SIG-M5 treated with dmso at 0.1 percent for 504 hours (cell line): Measurements from ENCODE around the gene CBFA2T2.
"Not testable (repeated sequence)": the region's sequence is repeated elsewhere in the genome, so short reads cannot be mapped to it uniquely, and the experiment has no call there.

Experiments
- DNase-seq: peaks from one replicate; lab custom pipeline; 2025; ENCODE audit not compliant: unreplicated experiment; lab: John Stamatoyannopoulos, UW

The CBFA2T2 gene

GRCh38 chr20:33501000-33501399, 11.1 kb downstream of the CBFA2T2 start:
- DNase-seq, result no peak

GRCh38 chr20:33503564-33503963, 13.7 kb downstream of the CBFA2T2 start:
- DNase-seq, result no peak

GRCh38 chr20:33506576-33506975, 16.7 kb downstream of the CBFA2T2 start:
- no peak for DNase-seq

- no peak for DNase-seq
Observed at GRCh38 chr20:33507461-33507860, 17.6 kb downstream of the CBFA2T2 start.

- not testable (repeated sequence) for DNase-seq
Observed at GRCh38 chr20:33508015-33508414, 18.1 kb downstream of the CBFA2T2 start.

- DNase-seq, result not testable (repeated sequence)
Observed at GRCh38 chr20:33509057-33509456, 19.2 kb downstream of the CBFA2T2 start.

- DNase-seq, result not testable (repeated sequence)
Observed at GRCh38 chr20:33511876-33512275, 22.0 kb downstream of the CBFA2T2 start.

- no peak for DNase-seq
Observed at GRCh38 chr20:33515569-33516216, 25.8 kb downstream of the CBFA2T2 start.

GRCh38 chr20:33516882-33517281, 27.0 kb downstream of the CBFA2T2 start:
- DNase-seq, result no peak

GRCh38 chr20:33518071-33518470, 28.2 kb downstream of the CBFA2T2 start:
- DNase-seq, result no peak

- no peak for DNase-seq
Observed at GRCh38 chr20:33521461-33521860, 31.6 kb downstream of the CBFA2T2 start.

- DNase-seq, result no peak
Observed at GRCh38 chr20:33522256-33522820, 32.4 kb downstream of the CBFA2T2 start.

GRCh38 chr20:33524261-33524660, 34.4 kb downstream of the CBFA2T2 start:
- no peak for DNase-seq

GRCh38 chr20:33526769-33527168, 36.9 kb downstream of the CBFA2T2 start:
- DNase-seq, result no peak

GRCh38 chr20:33531047-33531877, 41.4 kb downstream of the CBFA2T2 start:
- no peak for DNase-seq

- DNase-seq, result no peak
Observed at GRCh38 chr20:33531885-33532284, 42.0 kb downstream of the CBFA2T2 start.

GRCh38 chr20:33532753-33533459, 43.0 kb downstream of the CBFA2T2 start:
- DNase-seq, result no peak

GRCh38 chr20:33535717-33536116, 45.8 kb downstream of the CBFA2T2 start:
- not testable (repeated sequence) for DNase-seq

GRCh38 chr20:33537608-33538007, 47.7 kb downstream of the CBFA2T2 start:
- no peak for DNase-seq

- no peak for DNase-seq
Observed at GRCh38 chr20:33539129-33539528, 49.2 kb downstream of the CBFA2T2 start.

- no peak for DNase-seq
Observed at GRCh38 chr20:33540427-33540826, 50.5 kb downstream of the CBFA2T2 start.
